ENCODE measurements around the gene IVL.

DNA sequence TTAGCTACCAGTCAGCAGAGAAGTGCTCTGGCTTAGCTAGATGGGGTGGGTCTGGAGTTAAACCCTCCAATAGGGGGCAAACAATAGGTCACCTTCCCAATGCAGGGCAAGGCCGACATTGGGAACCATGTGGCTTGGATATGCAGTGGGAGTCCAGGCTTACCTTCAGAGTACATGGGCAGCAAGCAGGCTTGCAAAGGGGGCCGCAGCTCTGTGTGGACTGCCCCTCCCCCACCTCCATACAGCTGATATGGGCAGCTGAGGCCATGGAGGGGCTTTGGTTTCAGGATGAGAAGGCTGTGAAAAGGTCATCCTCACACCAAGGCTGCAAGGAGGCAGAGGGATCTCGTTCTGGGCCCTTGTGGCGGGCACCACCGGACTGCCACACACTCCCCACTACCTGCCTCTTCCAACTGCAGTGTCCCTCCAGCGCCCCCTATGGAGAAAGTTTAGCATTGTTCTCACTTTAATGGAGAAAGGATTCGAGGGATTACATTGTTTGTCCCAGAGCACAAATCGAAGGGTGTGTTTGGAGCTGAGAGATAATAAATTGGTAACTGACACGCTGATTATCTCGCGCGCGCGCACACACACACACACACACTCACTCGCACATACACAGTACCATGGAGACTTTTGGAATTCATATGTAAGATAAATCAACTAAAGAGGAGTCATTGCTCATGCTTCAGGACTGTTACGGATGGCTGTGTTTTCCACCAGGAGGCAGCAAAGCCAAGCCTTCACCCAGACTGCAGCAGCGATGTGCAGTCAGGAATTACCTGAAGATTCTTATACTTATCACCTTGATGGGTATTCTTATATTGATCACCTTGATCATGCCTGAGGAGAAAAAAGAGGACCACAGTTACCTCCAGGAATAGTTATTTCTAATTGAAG, 37.3 kb upstream of the IVL start:
- TF ChIP-seq, protein P1, sequence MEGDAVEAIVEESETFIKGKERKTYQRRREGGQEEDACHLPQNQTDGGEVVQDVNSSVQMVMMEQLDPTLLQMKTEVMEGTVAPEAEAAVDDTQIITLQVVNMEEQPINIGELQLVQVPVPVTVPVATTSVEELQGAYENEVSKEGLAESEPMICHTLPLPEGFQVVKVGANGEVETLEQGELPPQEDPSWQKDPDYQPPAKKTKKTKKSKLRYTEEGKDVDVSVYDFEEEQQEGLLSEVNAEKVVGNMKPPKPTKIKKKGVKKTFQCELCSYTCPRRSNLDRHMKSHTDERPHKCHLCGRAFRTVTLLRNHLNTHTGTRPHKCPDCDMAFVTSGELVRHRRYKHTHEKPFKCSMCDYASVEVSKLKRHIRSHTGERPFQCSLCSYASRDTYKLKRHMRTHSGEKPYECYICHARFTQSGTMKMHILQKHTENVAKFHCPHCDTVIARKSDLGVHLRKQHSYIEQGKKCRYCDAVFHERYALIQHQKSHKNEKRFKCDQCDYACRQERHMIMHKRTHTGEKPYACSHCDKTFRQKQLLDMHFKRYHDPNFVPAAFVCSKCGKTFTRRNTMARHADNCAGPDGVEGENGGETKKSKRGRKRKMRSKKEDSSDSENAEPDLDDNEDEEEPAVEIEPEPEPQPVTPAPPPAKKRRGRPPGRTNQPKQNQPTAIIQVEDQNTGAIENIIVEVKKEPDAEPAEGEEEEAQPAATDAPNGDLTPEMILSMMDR (IDR thresholded peaks at IDR 0.05; ENCODE audit: poor library complexity, severe bottlenecking) = peak; percentile 60
- TF ChIP-seq MXI1 (conservative IDR thresholded peaks at IDR 0.05; ENCODE audit: poor library complexity, severe bottlenecking) (no peak), EZH2 (IDR thresholded peaks at IDR 0.05; ENCODE audit: borderline replicate concordance, insufficient read depth, low read length, poor library complexity, severe bottlenecking) (no peak), POLR2AphosphoS5 (IDR thresholded peaks at IDR 0.05) (no peak), RAD21 (conservative IDR thresholded peaks at IDR 0.05) (peak; percentile 66)
- TF ChIP-seq, protein P2, sequence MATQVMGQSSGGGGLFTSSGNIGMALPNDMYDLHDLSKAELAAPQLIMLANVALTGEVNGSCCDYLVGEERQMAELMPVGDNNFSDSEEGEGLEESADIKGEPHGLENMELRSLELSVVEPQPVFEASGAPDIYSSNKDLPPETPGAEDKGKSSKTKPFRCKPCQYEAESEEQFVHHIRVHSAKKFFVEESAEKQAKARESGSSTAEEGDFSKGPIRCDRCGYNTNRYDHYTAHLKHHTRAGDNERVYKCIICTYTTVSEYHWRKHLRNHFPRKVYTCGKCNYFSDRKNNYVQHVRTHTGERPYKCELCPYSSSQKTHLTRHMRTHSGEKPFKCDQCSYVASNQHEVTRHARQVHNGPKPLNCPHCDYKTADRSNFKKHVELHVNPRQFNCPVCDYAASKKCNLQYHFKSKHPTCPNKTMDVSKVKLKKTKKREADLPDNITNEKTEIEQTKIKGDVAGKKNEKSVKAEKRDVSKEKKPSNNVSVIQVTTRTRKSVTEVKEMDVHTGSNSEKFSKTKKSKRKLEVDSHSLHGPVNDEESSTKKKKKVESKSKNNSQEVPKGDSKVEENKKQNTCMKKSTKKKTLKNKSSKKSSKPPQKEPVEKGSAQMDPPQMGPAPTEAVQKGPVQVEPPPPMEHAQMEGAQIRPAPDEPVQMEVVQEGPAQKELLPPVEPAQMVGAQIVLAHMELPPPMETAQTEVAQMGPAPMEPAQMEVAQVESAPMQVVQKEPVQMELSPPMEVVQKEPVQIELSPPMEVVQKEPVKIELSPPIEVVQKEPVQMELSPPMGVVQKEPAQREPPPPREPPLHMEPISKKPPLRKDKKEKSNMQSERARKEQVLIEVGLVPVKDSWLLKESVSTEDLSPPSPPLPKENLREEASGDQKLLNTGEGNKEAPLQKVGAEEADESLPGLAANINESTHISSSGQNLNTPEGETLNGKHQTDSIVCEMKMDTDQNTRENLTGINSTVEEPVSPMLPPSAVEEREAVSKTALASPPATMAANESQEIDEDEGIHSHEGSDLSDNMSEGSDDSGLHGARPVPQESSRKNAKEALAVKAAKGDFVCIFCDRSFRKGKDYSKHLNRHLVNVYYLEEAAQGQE (IDR thresholded peaks at IDR 0.05; ENCODE audit: borderline replicate concordance) = no peak

Data from neural cell (in vitro differentiated cells).